PC-9 (cell line): ENCODE data around the gene MAN1C1.

ENCODE experiments used
- CTCF ChIP-seq: fragments of 200-600 bp; sonication (generic); conservative IDR thresholded peaks from 2 replicates; pipeline ENCODE4 v1.6.1; 2017; ENCODE audit warnings: mixed run types, antibody characterized with exemption, mild to moderate bottlenecking, moderate library complexity
- EZH2 ChIP-seq: fragments of 200-600 bp; sonication (generic); IDR thresholded peaks from 2 replicates; pipeline ENCODE4 v1.8.0; 2017; ENCODE audit warnings: antibody characterized with exemption, low read depth

GRCh38 chr1:25569597-25570396, 46.8 kb upstream of the MAN1C1 start:
- TF ChIP-seq CTCF (no peak), EZH2 (no peak)
